IMR-90 (cell line): Measurements from ENCODE around the gene GSTM3. TPM values are rescaled to one million over a fixed set of nuclear protein-coding genes. Genes with fewer than 3 reads are reported as not detected.

Source experiments
- ATAC-seq: fragments of 200-7000 bp; cut with Tn5 transposase; 2 replicates; pipeline ENCODE4 v1.9.1; 2020; ENCODE audit warnings: low read depth, mild to moderate bottlenecking, moderate library complexity
- BruUV-seq: library from RNA; stranded (reverse); fragments of 400-500 nt; replicated peaks from 2 replicates; lab custom pipeline; 2021; lab: Mats Ljungman, UMichigan
- CTCF ChIA-PET: fragments of 300-600 bp; formaldehyde crosslinking; extraction: SDS; loops from one replicate; lab custom pipeline; 2021; ENCODE audit warnings: antibody characterized with exemption; lab: Yijun Ruan, JAX
- POLR2A ChIA-PET: fragments of 300-600 bp; sonication (Branson Sonifier 250); formaldehyde crosslinking; loops from one replicate; lab custom pipeline; 2022; ENCODE audit warnings: antibody characterized with exemption; ENCODE audit not compliant: unreplicated experiment; lab: Charles Lee
- DNase-seq: peaks from one replicate; pipeline ENCODE4 v3.0.0; 2013
- H2AFZ ChIP-seq: replicated peaks from 2 replicates; pipeline ENCODE3; 2013; ENCODE audit warnings: low read length, mild to moderate bottlenecking; ENCODE audit not compliant: poor library complexity
- H2AK5ac ChIP-seq: 2 replicates; pipeline ENCODE4 v1.6.1; 2013; ENCODE audit warnings: low read depth, low read length, inconsistent platforms
- H2AK9ac ChIP-seq: replicated peaks from 2 replicates; pipeline ENCODE3; 2013; ENCODE audit warnings: mild to moderate bottlenecking, low read depth, low read length, moderate library complexity; ENCODE audit not compliant: poor library complexity
- H2BK120ac ChIP-seq: 2 replicates; pipeline ENCODE4 v1.6.1; 2013; ENCODE audit warnings: low read depth, low read length, inconsistent platforms
- H2BK15ac ChIP-seq: 3 replicates; pipeline ENCODE4 v1.6.1; 2013; ENCODE audit warnings: low read depth, low read length, inconsistent platforms
- H2BK20ac ChIP-seq: 2 replicates; pipeline ENCODE4 v1.6.1; 2013; ENCODE audit warnings: low read depth, mild to moderate bottlenecking, inconsistent platforms, low read length, moderate library complexity
- H2BK5ac ChIP-seq: 2 replicates; pipeline ENCODE4 v1.6.1; 2013; ENCODE audit warnings: mild to moderate bottlenecking, low read depth, low read length, inconsistent platforms; ENCODE audit not compliant: poor library complexity, severe bottlenecking
- H3K14ac ChIP-seq: replicated peaks from 2 replicates; pipeline ENCODE4 v1.6.1; 2013; ENCODE audit warnings: low read depth, low read length, inconsistent platforms
- H3K18ac ChIP-seq: 2 replicates; pipeline ENCODE4 v1.6.1; 2013; ENCODE audit warnings: low read depth, low read length, control low read depth
- H3K23ac ChIP-seq: 2 replicates; pipeline ENCODE4 v1.6.1; 2013; ENCODE audit warnings: low read depth, low read length, inconsistent platforms
- H3K27ac ChIP-seq: 2 replicates; pipeline ENCODE4 v1.5.1; 2013; ENCODE audit warnings: mild to moderate bottlenecking, control low read depth, low read length; ENCODE audit not compliant: insufficient read depth
- H3K27me3 ChIP-seq: 2 replicates; pipeline ENCODE4 v1.6.1; 2013; ENCODE audit warnings: low read length; ENCODE audit not compliant: control insufficient read depth, insufficient read depth
- H3K36me3 ChIP-seq: 2 replicates; pipeline ENCODE4 v1.6.1; 2013; ENCODE audit warnings: low read length, mixed read lengths; ENCODE audit not compliant: control insufficient read depth, insufficient read depth
- H3K4ac ChIP-seq: 2 replicates; pipeline ENCODE4 v1.6.1; 2013; ENCODE audit warnings: low read depth, low read length, inconsistent platforms
- H3K4me1 ChIP-seq: 2 replicates; pipeline ENCODE4 v1.6.1; 2013; ENCODE audit warnings: low read length, mixed read lengths; ENCODE audit not compliant: control insufficient read depth, insufficient read depth
- H3K4me2 ChIP-seq: 2 replicates; pipeline ENCODE4 v1.6.1; 2013; ENCODE audit warnings: low read depth, mild to moderate bottlenecking, control low read depth, low read length, moderate library complexity
- H3K4me3 ChIP-seq: 2 replicates; pipeline ENCODE4 v1.5.1; 2013; ENCODE audit warnings: low read depth, mild to moderate bottlenecking, control low read depth, low read length, moderate library complexity; ENCODE audit not compliant: insufficient read depth
- H3K56ac ChIP-seq: 2 replicates; pipeline ENCODE4 v1.6.1; 2013; ENCODE audit warnings: low read length, inconsistent platforms; ENCODE audit not compliant: insufficient read depth; ENCODE audit errors: extremely low read depth
- H3K79me1 ChIP-seq, 2 experiments: 2 replicates each; pipeline ENCODE4 v1.6.1; 2013; ENCODE audit warnings: low read length in 2 of 2, inconsistent platforms in 1 of 2, low read depth in 1 of 2
- H3K9ac ChIP-seq: 2 replicates; pipeline ENCODE4 v1.6.1; 2013; ENCODE audit warnings: low read depth, low read length, control low read depth
- H3K9me1 ChIP-seq: 2 replicates; pipeline ENCODE4 v1.6.1; 2013; ENCODE audit warnings: low read length, inconsistent platforms; ENCODE audit not compliant: insufficient read depth
- H3K9me3 ChIP-seq: 2 replicates; pipeline ENCODE4 v1.6.1; 2013; ENCODE audit warnings: low read length; ENCODE audit not compliant: control insufficient read depth, insufficient read depth
- H4K20me1 ChIP-seq: 2 replicates; pipeline ENCODE4 v1.6.1; 2013; ENCODE audit warnings: low read length, inconsistent platforms; ENCODE audit not compliant: insufficient read depth
- H4K5ac ChIP-seq: 2 replicates; pipeline ENCODE4 v1.6.1; 2013; ENCODE audit warnings: mild to moderate bottlenecking, low read depth, low read length, control low read depth
- H4K8ac ChIP-seq, 2 experiments: 2 replicates each; pipeline ENCODE4 v1.6.1; 2013; ENCODE audit warnings: low read depth in 2 of 2, low read length in 2 of 2, control low read depth in 1 of 2, inconsistent platforms in 1 of 2
- H4K91ac ChIP-seq: 2 replicates; pipeline ENCODE4 v1.6.1; 2013; ENCODE audit warnings: low read depth, low read length, inconsistent platforms; ENCODE audit not compliant: insufficient read depth
- BHLHE40 ChIP-seq: fragments of 150-350 bp; IDR thresholded peaks from 2 replicates; pipeline ENCODE4 v1.6.1; 2016; ENCODE audit warnings: mild to moderate bottlenecking, low read depth, low read length
- CEBPB ChIP-seq: IDR thresholded peaks from 2 replicates; pipeline ENCODE4 v1.6.1; 2012; ENCODE audit warnings: low read depth, low read length, improper control_type of control experiment
- CHD1 ChIP-seq: IDR thresholded peaks from 2 replicates; pipeline ENCODE4 v1.6.1; 2012; ENCODE audit warnings: low read depth, low read length, improper control_type of control experiment
- CTCF ChIP-seq: conservative IDR thresholded peaks from 2 replicates; pipeline ENCODE4 v1.5.1; 2012; ENCODE audit warnings: mild to moderate bottlenecking, low read depth, low read length, improper control_type of control experiment
- FOS ChIP-seq: fragments of 150-350 bp; IDR thresholded peaks from 2 replicates; pipeline ENCODE4 v1.6.1; 2016; ENCODE audit warnings: low read depth, low read length
- MAFK ChIP-seq: IDR thresholded peaks from 2 replicates; pipeline ENCODE4 v1.6.1; 2012; ENCODE audit warnings: low read depth, low read length, improper control_type of control experiment
- MAZ ChIP-seq: IDR thresholded peaks from 2 replicates; pipeline ENCODE4 v1.6.1; 2012; ENCODE audit warnings: low read depth, mild to moderate bottlenecking, low read length, improper control_type of control experiment, moderate library complexity, borderline replicate concordance
- MXI1 ChIP-seq: IDR thresholded peaks from 2 replicates; pipeline ENCODE4 v1.6.1; 2012; ENCODE audit warnings: low read depth, mild to moderate bottlenecking, low read length, moderate library complexity, borderline replicate concordance
- NFE2L2 ChIP-seq: fragments of 150-350 bp; IDR thresholded peaks from 2 replicates; pipeline ENCODE4 v1.6.1; 2016; ENCODE audit warnings: low read depth, mild to moderate bottlenecking, low read length
- POLR2A ChIP-seq: IDR thresholded peaks from 2 replicates; pipeline ENCODE4 v1.6.1; 2012; ENCODE audit warnings: mild to moderate bottlenecking, low read depth, low read length
- RAD21 ChIP-seq: IDR thresholded peaks from 2 replicates; pipeline ENCODE4 v1.6.1; 2012; ENCODE audit warnings: low read length, improper control_type of control experiment
- RFX5 ChIP-seq: IDR thresholded peaks from 2 replicates; pipeline ENCODE4 v1.8.0; 2012; ENCODE audit warnings: low read depth, mild to moderate bottlenecking, low read length, moderate library complexity
- SMC3 ChIP-seq: fragments of 150-350 bp; IDR thresholded peaks from 2 replicates; pipeline ENCODE4 v1.6.1; 2016; ENCODE audit warnings: low read depth, mild to moderate bottlenecking, antibody characterized with exemption, low read length, moderate library complexity
- USF2 ChIP-seq: fragments of 150-350 bp; IDR thresholded peaks from 2 replicates; pipeline ENCODE4 v1.6.1; 2017; ENCODE audit warnings: mild to moderate bottlenecking, antibody characterized with exemption, low read length, low read depth
- WGBS, 2 experiments: methylation state at CpG; one replicate each; pipeline versions ENCODE4 v1.1.5 to v1.1.7; 2013; ENCODE audit warnings: missing lambda C conversion rate in 2 of 2; ENCODE audit not compliant: insufficient read length in 1 of 2; ENCODE audit errors: extremely low coverage in 2 of 2; 5-methylcytosine and 5-hydroxymethylcytosine counted together
- dilution Hi-C: fragments of 300-500 bp; cut with HindIII; formaldehyde crosslinking; loops from one replicate; pipeline ENCODE4 v1.14.3; 2018; ENCODE audit warnings: low sequenced_read_pairs; ENCODE audit not compliant: unreplicated experiment
- in situ Hi-C: fragments of 300-500 bp; cut with MboI; formaldehyde crosslinking; loops from 3 replicates; pipeline ENCODE4 v1.14.3; 2019; ENCODE audit warnings: low sequenced_read_pairs, inconsistent platforms, mixed read lengths
- intact Hi-C: fragments of 100-400 bp; cut with micrococcal nuclease; formaldehyde crosslinking; loops from 2 replicates; pipeline ENCODE4 v1.10.0; 2022
- polyA plus RNA-seq, 3 experiments: library from polyadenylated mRNA; depleted of rRNA; stranded (reverse); fragments of >200 nt; gene quantifications; 2 replicates each; pipeline ENCODE4 v1.2.3, GENCODE V29; 2012; ENCODE audit warnings: low replicate concordance in 1 of 3
- total RNA-seq: library from RNA; depleted of rRNA; stranded (reverse); fragments of >200 nt; gene quantifications from 2 replicates; pipeline ENCODE4 v1.2.3, GENCODE V29; 2012

The GSTM3 gene
- total and polyA plus RNA-seq, 2 of the 4 experiments (the other 2 are of a cell fraction): 102 to 131 TPM

DNA sequence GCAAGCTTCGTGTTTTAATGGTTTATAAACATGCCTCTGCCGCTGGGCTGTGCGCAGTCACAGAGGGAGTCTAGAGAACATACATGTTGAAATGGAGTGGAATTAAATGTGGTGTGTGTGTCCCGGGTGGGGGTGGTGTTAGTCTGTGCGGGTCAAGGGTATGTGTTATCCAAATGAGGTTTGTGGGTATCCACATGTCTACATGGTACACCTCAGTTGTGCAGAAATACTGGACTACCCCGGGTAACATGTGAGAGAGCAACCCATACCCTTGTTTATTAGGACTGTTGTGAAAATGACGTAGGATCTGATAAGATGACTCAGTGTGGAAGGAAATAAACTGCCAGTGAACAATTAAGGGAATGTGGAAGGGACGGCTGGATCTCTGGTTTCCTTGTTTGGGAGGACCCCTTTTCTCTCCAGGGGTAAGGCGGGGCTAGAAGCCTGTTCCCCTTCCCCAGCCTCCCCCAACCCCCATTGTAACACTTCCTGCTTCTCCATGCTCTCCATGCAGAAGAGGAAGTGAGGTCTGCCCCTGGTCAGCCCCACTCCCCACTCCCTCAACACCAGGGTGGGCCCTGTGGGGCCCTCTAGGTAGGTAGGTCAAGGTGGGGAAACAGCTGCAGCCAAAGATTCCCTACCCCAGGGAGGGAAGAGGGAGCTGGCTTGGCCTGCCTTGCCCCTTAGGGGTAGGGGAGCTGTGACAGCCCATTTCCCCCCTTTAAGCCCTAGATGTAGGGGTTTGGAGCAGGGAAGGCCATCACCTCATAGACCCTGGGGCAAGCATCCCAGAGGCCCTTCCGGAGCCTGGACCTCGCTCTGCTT, 22.2 kb upstream of the GSTM3 start (continued):
- TF ChIP-seq BHLHE40: peak; percentile 49; the same call in 1 of the 2 replicates
- TF ChIP-seq CHD1: no peak

GRCh38 chr1:109762039-109762585, 21.3 kb upstream of the GSTM3 start:
- no peaks in the 10 kb centered on the region for H3K79me1 ChIP-seq
- H4K91ac ChIP-seq: peak overlapping the region; percentile 67
- DNase-seq: no peak
- H3K18ac ChIP-seq: peak overlapping the region; percentile 44
- no peaks in the 10 kb centered on the region for H4K20me1 ChIP-seq
- dilution Hi-C loops (no loop called here), in situ Hi-C loops (no loop called here), intact Hi-C loops (no loop called here)
- no peak overlapping the region for H3K4me2 ChIP-seq
- no peaks in the 10 kb centered on the region for H3K9me3 ChIP-seq
- peak overlapping the region; percentile 94 for H2BK15ac ChIP-seq
- peak overlapping the region; percentile 69 for H2BK120ac ChIP-seq
- H3K9me1 ChIP-seq: peaks cover 20% of the 10 kb centered on the region
- H2BK5ac ChIP-seq: peak overlapping the region; percentile 42
- H3K27me3 ChIP-seq: no peaks in the 10 kb centered on the region
- no peak overlapping the region for H2AFZ ChIP-seq
- no peak overlapping the region for H3K23ac ChIP-seq
- peak overlapping the region; percentile 65 for H2BK20ac ChIP-seq
- no TSS peak for BruUV-seq
- ChIA-PET CTCF (interaction anchor here (1.0 to 1.2 kb wide), 2 partner anchors 119 to 122 kb away, joined by 3 to 5 read pairs; no protein-coding TSS in a partner anchor), POLR2A (no interaction called here)
- WGBS, 2 experiments: 100% methylated on average over 3 of the region's 7 CpGs; no CpG with 5 or more reads in 1 of the 2 experiments
- peak overlapping the region; percentile 14 to 96; a peak in 2 of 4 replicates for H4K8ac ChIP-seq
- peak overlapping the region; percentile 57 for H4K5ac ChIP-seq
- H2AK9ac ChIP-seq: no peak overlapping the region
- H3K14ac ChIP-seq: 0 out of 2 replicates have a peak overlapping the region, but pooled peaks have one; percentile 30
- peak overlapping the region; percentile 51; the same call in 1 of the 2 replicates for H3K4ac ChIP-seq
- H3K9ac ChIP-seq: no peak overlapping the region
- no peak for ATAC-seq
- H2AK5ac ChIP-seq: peak overlapping the region; percentile 97
- no peaks in the 10 kb centered on the region for H3K36me3 ChIP-seq
- no peak overlapping the region for H3K4me3 ChIP-seq
- H3K27ac ChIP-seq: no peak overlapping the region
- H3K56ac ChIP-seq: no peak overlapping the region
- H3K4me1 ChIP-seq: peaks cover 12% of the 10 kb centered on the region
- TF ChIP-seq CEBPB (no peak), BHLHE40 (no peak), MAZ (no peak), FOS (no peak), RFX5 (no peak), SMC3 (no peak), NFE2L2 (no peak), MAFK (no peak), POLR2A (no peak), MXI1 (no peak), USF2 (no peak), CTCF (no peak), CHD1 (no peak), RAD21 (no peak)
